Large intestine (tissue), 1 donor: ENCODE measurements around the gene DEFB113. TPM values are rescaled to one million over a fixed set of nuclear protein-coding genes. Genes with fewer than 3 reads are reported as not detected.

ENCODE experiments used
- polyA plus RNA-seq: library from polyadenylated mRNA; unstranded; fragments of 120-200 nt; gene quantifications from one replicate; pipeline ENCODE4 v1.2.1, GENCODE V29; 2013

Gene DEFB113
- polyA plus RNA-seq, 1 donor = not detected

Other genes starting within 250 kb of the DEFB113 start
- 0.06 TPM for gene CRISP3, start 225.2 kb downstream of the DEFB113 start, polyA plus RNA-seq
- 0.12 TPM for gene PGK2, start 182.3 kb downstream of the DEFB113 start, polyA plus RNA-seq
- 0.25 TPM for gene CRISP1, start 103.1 kb downstream of the DEFB113 start, polyA plus RNA-seq
- not detected for gene DEFB114, start 5.5 kb downstream of the DEFB113 start, polyA plus RNA-seq
- not detected for gene DEFB110, start 52.4 kb upstream of the DEFB113 start, polyA plus RNA-seq
- gene DEFB112, start 80.3 kb upstream of the DEFB113 start, polyA plus RNA-seq = not detected